Skin of body (tissue), 2 donors: ENCODE data around the gene CIT. TPM values are rescaled to one million over a fixed set of nuclear protein-coding genes. Genes with fewer than 3 reads are reported as not detected.

ENCODE experiments used
- DNase-seq: peaks from one replicate; lab custom pipeline; 2025; lab: John Stamatoyannopoulos, UW
- total RNA-seq: library from RNA; depleted of rRNA; stranded (reverse); fragments of >200 nt; gene quantifications from one replicate; pipeline ENCODE4 v1.2.3, GENCODE V29; 2014

Gene CIT
- total RNA-seq, 1 donor from 2014 or later, result 10.7 TPM

DNA sequence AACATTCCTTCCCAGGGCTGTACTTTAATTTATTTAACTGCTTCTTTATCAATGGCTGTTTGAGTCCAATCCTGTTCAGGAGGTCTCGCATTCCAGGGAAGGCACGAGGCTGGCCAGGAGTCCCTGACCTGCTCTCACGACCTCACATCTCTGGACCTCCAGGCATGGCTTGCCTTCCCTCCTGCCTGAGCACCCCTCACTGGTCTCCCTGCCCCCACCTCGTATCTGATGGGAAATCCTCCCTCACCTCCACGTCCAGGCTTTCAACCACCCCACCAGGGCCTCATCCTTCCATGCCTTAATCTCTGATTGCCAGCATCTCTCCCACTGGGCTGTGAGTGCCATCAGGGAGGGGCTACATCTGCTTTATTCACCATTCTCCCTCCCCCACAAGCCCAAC, 180.2 kb downstream of the CIT start:
- no peak for DNase-seq

DNA sequence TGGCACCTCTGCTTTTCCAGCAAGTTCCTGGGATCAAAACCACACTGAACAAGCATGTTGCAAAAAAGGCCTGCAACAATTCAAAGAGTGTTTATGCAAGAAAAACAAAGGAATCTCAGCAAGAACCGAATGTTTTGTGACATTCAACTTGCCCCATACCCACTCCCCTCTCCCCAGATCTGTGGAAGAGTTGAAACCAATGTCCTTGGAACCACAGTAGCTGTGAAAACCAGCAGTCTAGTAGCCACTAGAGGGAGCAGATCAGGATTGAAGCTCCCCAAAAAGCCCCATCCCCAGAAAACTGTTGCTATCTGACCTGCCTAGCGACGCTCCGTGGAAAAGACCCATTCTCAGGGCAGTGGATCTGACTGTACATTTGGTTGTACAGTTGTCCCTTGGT, 182.1 kb downstream of the CIT start:
- no peak for DNase-seq

DNA sequence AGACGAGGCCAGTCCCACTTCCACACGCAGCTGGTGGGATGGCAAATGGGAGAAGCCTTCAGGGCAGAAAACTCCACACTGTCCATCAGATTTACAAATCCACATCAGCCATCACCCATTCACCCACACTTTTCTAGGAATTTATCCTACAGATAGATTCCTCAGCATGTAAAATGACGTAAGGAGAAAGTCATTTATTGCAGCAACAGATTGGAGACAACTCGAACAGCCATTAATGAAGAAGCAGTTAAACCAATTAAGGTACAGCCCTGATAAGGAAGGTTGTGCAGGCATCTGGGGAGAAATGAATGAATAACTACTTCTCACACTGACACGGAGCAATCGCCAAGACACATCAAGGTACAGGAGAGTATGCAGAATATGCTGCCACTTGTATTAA, 183.0 kb downstream of the CIT start:
- DNase-seq, result no peak

DNA sequence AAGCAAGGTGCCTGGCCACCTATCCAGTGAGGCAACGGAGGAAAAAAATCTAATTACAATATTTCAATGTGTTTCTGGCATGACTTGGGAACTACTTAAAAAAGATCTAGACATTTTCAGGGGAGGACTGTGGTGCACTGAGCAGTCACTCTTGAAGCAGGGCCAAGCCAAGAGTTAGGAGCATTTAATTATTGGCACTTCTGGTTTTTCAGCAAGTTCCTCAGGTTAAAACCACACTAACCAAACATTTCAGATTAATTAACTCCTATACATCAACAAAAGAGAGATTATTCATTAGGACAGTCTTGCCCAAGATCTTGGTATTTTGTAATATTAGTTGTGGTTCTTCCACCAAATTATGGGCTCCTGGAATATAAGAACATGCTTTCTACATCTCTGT, 183.6 kb downstream of the CIT start:
- no peak for DNase-seq

DNA sequence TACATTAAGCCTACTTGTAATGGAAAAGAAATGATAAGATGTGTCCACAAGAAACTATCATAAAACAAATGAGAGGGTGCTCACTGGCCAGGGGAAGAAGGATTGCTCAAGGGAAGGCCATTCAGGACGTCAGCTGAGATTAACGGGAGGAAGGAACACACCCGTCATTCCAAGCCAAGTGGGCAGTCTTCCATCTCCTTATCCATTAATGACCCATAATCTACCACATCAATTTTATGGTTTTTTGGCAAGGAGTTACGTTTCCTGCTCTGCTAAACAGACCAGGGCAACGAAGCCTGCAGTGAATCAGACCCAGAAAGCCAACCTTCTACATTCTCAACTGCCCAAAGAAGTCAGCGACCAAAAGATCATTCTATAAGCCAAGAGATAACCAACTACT, 184.1 kb downstream of the CIT start:
- DNase-seq, result no peak

DNA sequence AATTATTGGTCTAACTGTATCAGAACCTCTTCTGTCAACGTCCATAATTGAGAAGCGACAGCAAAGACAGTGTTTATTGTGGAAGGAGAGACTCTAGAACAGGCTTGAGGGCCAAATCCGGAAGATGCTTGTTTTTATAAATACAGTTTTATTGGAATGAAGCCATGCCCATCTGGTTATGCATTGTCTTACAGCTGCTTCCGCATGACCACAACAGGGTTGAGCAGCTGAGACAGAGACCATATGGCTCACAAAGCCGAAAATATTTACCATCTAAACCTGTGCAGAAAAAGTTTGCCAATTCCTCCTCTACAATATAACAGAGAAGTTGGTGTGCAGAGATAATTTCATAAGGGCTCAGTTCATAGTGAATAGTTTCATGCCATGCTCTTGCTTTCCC, 184.7 kb downstream of the CIT start:
- no peak for DNase-seq

DNA sequence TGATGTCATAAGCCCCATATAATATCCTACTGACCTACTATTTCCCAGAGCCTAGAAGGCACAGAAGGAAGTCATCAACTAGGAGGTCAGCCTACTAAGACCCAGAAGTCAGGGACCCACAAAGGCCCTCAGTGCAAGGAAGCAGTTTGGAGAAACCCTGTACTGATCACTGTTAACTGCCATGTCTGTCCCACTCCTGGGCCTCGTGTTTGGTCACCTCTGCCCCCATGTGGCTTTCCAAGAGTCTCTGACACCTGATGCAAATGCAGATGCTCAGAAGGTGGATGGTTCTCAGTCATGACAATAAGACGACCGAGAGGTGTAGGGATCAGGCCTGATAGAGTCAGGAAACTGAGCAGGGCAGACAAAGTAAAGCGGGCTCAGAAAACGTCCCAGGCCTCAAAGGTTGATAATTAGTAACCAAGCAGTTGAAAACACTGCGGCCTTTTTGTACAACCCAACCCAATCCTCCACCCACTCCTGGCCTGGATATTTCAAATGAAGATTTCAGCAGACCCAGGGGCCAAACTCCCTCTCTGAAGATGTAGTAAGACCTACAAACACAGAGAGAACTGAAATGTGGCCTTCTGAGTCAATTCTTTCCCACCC, 185.8 kb downstream of the CIT start:
- DNase-seq, result no peak

DNA sequence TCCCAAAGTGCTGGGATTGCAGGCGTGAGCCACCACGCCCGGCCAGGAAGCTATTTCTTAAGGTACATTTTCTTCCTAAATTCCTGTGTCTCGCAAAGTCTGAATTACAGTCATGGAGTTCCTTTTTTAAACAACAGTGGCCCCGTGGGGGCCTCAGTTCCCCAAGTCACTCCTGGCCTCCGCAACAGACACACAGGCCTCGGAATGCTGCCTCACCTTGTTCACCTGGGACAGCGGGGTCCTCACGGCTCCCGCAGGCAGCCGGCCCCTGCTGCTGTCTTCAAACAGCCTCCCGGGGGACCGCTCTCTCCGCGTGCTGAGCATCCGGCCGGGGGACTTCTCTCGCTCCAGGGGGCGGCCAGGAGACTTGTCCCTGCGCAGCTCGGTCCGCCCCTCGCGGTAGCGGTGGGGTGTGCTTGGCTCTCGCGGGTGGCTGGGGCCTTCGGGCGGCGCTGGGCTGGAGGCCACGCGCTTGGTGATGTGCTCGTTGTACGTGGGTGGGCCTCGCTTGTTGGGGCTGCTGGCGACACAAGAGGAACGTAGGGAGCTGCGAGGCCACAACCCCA, 187.1 kb downstream of the CIT start:
- no peak for DNase-seq

DNA sequence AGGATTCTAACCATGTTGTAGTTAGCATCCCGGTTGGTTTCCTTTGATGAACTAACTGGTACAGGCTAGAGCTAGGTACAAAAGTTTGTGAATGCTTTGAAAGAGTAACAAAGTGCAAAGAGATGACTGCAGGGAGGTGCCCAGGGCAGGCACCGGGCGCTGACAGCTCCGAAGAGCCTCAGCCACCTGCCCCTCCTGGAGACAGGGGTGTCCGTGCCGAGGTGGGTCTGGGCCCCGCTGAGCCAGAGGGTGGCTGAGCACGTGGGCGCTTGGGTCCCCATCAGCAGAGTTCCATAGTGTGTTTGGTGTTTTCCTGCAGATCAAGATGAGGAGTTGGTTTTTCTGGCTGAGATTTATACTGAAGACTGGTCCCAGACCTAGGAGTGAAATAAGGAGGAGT, 189.2 kb downstream of the CIT start:
- DNase-seq, result no peak

DNA sequence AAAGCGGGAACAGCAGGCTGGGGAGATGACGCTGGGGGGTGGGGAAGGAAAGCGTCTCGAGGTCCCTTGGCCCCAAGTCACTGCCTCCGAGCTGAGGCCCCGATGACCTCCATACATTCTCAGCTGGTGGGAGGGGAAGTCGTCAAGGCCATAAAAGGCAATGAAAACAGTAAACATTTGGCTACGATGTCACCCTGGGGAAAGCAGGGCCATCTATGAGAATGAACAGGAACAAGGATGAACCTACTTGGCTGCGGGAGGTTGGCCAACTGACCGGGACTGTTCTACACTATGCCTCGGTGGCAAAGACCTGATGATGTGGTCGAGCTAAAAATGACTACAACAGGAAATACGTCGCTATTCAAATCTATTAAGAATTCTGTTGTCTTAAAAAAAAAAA, 189.7 kb downstream of the CIT start:
- DNase-seq, result peak; percentile 48

DNA sequence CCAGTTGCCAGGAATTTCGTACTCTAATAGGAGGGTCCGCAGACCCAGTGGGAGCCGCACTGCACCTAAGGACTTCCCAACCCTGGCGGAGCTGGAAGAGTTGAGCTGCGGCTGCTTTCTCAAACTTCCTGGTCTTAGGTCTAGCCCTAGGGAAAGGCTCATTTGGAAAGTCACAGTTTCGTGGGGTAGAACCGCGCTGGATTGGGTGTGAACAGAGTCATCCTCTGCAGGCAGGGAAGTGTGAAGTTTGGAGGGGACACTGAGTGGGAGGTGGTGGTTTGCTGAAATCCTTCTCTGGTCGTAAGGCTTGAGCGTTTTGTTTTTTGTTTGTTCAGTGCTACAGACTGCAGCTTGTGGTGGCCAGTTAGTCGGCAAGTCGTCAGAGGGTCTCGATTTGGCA, 190.3 kb downstream of the CIT start:
- DNase-seq, result no peak

DNA sequence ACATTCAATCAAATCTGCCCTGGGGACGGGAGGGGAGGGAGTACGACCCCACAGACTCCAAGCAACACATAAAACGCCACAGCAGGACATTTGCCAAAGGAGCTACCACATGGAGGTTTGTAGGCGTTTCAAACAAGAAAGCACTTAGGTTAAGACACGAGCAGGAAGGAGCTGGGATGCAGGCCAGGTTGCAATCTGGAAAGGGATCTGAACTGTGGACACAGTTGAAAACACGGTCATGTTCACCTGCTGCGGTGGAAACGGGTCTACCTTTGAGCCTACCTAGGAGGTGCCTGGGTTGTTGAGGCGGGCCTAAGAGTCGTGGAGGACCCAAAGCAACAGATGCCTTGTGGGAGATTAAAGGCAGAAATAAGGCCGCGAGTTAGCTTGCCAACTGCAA, 190.8 kb downstream of the CIT start:
- DNase-seq, result no peak

DNA sequence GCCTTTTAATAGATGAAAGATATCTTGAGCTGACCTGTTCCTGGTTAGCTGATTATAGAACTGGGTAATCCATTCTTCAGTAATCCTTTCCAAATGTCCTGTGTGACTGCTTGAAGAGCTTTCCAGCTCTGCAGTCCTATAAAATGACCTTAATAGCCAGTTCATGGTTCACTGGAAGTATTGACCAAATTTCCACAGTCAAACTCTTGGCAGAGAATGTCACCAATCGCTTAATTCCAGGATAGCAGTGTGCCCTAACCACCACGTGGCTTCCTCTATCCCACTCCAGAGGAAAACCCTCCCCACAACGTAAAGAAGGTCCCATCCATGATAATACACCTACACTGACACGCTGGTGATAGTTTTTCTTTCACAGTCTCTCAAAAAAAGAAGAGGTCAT, 191.7 kb downstream of the CIT start:
- no peak for DNase-seq

DNA sequence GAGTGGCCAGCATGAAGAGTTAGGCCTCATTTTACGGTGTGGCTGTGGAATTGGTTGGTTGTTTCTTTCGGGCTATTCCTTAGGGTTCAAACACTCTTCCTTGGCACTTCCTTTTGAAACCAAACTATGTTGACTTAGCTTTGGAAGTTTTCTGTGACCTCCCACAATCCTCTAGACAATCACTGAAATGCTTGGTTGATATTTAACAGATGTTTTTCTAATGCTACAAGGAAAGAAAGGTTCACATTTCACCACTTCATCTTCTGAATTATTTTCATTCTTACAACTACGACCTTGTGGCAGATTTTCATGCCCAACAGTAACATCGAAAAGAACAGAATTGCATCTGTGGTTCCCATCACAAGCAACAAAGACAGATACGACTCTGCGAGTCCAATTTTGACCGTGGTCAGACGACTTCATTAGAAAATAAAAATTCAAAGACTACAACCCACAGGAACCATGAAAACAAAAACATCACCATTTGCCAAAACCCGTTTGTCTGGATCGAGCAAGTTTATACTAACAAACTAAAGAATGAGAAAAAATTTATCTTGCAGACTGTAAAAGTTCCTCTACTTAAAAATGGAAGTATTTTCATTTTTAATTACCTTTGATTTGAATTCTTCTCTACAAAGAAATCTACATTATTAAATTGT, 192.3 kb downstream of the CIT start:
- DNase-seq, result no peak

DNA sequence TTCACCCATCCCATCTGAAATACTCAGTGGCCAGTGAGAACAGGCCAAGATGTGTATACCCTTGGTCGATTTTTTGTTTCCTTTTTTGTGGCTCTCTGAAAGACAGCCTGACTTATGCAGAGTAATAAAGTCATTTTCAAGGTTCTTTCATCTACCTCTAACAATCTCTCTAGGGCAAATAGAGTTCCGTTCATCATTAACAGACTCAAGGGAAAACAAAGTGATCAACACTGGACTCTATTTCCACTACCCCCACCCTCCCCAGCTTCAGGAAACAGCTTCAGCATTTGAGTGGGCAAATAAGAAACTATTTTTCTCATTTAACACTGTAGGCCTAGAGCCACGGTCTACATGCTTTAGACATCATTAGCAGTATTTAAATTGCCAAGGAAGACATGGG, 193.3 kb downstream of the CIT start:
- DNase-seq, result no peak

DNA sequence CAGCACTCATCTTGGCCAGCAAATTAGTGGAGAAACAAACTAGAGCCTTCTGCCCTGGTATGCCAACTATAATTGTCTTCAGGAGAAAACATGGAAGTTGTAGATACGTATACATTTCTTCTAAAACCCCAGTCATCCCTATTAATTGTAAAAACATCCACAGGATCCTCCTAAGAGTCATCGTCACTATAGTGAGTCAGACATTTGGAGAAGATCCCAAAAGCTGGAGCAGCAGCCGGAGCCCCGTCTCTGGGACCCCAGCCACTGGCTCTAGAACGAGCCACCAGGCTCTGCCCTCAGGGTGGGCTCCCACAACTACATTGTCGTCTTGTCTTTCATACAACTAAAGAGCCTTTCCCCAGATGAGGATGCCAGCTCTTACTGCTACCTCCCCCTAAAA, 193.7 kb downstream of the CIT start:
- DNase-seq, result no peak

DNA sequence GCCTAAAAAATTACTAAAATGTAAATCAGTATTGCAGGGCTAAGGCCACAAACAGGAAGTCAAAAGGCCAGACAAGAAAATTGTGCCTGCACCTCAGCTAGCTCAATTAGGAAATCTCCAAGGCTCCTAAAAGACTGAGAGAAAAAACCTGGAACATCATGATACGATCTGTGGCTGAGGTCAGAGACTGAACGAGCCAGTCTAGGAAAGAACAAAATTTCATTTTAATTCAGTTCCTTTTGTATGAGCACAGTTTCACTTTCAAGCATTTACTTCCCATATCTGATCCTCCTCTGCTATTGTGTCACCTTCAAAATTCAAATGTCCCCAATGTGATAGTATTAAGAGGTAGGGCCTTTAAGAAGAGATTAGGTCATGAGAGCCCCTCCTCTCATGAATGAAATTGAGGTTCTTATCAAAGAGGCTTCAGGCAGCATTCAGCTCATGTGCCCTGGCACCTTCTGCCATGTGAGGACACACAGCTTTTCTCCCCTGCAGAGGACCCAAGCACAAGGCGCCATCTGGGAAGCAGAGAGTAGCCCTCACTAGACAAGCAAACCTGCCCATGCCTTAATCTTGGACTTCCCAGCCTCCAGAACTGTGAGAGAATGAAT, 194.4 kb downstream of the CIT start:
- DNase-seq, result no peak

DNA sequence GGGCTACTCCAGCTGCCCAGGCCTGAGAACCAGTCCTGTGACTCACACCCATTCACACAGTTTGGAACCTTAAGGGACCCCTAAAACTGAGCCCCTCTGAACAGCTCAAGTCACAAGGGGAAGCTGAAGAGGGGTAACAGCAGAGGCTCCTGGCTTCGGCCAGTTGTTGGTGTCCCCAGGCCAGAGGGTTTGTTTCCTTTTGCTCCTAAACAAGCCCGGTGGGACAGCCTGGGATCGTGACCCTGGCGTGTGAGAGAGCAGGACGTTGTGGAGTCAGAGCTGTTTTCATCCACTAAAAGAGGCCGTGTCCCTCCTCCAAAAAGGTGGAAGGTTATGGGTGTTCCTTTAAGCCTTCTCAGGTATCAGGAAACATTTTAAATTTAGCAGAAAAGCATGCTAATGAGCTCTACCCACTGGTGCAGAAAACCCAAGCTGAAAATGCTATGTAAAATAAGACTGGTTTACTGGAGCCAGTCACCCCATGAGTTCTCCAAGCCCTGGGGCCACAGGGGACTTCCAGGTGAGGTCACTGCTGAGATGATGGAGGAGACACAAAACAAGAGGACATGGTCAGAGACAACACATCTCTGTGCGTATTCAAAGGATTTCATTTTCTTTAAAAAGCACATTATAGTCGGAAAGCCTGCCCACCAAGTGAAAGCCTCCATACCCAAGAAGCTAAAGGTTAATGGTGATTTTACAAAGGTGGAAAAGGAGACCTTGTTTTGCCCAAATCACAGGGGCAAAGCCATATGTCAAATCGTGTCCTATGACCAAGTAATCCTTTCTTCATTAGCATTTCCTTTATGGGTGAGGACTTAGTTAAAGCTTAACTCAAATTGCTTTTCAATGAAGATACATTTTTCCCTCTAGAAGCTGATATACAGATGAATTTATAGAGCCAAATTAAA, 195.1 kb downstream of the CIT start:
- DNase-seq, result no peak

DNA sequence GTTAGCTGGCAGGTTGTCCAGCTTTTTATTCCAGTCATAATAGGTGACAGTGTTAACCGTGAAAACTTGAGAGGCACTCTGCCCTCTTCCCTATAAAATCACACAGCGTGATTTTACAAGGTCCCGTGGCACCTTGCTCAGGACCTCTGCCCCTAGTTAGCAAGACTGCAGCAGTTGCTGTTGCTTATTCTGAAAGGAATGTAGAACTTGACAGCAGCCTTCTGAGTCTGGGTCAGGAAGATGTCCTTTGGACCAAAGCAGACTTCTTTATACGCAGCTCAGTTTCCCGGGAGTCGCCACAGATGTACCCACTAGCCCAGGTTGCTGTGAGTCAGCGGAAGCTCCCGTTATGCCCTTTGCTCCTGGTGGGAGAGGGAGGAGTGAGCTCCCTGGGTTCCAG, 196.0 kb downstream of the CIT start:
- no peak for DNase-seq

DNA sequence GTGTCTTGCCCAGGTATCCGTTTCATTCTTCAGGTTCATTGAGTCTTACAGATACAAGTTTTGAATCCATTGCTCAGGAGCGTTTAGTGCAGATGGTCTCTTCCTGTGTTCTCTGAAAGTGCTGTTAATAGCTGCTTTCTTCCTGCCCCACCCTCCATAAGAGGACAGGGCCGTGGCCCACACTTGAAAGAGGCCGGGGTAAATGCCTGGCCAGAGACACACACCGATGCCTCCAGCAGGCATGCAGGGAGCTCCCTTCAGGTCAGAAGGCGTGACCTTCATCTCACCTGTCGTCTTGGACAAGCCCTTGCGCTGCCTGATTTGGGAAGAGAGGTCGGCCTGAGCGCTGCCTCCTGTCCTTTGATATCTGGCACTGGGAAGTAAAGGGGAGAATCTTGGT, 197.6 kb downstream of the CIT start:
- no peak for DNase-seq

DNA sequence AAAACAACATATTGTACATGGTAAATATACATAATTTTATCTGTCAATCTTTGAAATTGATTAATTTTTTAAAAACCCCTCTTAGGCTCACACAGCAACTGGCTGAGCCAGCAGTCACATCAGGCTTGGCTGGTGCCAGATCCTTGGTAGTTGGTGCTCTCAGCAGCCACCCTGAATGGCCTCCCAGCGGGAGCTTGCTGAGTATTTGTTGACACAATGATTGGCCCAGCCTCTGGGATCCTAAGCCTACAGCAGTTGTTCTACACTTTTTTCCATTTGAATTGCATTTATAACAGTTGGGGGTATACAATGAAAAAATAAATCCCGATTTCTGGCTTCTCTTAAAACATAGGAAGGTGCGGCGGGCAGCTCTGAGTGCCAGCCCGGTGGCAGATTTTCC, 198.0 kb downstream of the CIT start:
- no peak for DNase-seq

DNA sequence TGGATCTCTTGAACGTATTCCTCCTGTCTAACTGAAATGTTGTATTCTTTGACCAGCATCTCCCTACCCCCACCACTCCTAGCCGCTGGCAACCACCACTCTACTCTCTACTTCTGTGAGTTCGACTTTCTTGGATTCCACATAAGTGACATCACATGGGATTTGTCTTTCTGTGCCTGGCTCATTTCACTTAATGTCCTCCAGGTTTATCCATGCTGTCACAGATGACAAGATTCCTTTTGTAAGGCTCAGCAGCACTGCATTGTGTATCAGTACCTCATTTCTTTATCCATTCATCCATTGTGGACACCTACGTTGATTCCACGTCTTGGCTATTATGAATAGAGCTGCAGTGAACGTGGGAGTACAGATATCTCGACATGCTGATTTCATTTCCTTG, 198.7 kb downstream of the CIT start:
- no peak for DNase-seq
